Activated T-helper 2 cell treated with anti-CD3 and anti-CD28 coated beads, Interferon-gamma antibody, Interleukin-2, Interleukin-4, amounts not matched to agents 10 μg/mL and 5 μg/mL and 100 μg/mL, durations not matched to agents 14 hours and 24 hours and 36 hours (primary cell): ENCODE data around the gene IFI44L. TPM values are rescaled to one million over a fixed set of nuclear protein-coding genes. Genes with fewer than 3 reads are reported as not detected.

Source experiments
- DNase-seq: peaks from one replicate; pipeline ENCODE4 v3.0.0; 2021; ENCODE audit warnings: low spot score
- H3K27ac Mint-ChIP-seq: one replicate; pipeline ENCODE4 v1.8.0; 2021; ENCODE audit warnings: mixed read lengths
- H3K27me3 Mint-ChIP-seq: one replicate; pipeline ENCODE4 v1.8.0; 2021; ENCODE audit warnings: low read depth, mixed read lengths
- H3K36me3 Mint-ChIP-seq: one replicate; pipeline ENCODE4 v1.8.0; 2021; ENCODE audit warnings: low read depth, mixed read lengths
- H3K4me1 Mint-ChIP-seq: one replicate; pipeline ENCODE4 v1.8.0; 2021; ENCODE audit warnings: low read depth, mixed read lengths
- H3K4me3 Mint-ChIP-seq: one replicate; pipeline ENCODE4 v1.8.0; 2021; ENCODE audit warnings: low read depth, mild to moderate bottlenecking, moderate library complexity, mixed read lengths
- H3K9me3 Mint-ChIP-seq: one replicate; pipeline ENCODE4 v1.8.0; 2021; ENCODE audit warnings: mixed read lengths
- intact Hi-C: fragments of 100-400 bp; cut with micrococcal nuclease; formaldehyde crosslinking; loops from one replicate; pipeline ENCODE4 v1.15.1; 2023
- total RNA-seq: library from RNA; stranded (reverse); gene quantifications from 2 replicates; pipeline ENCODE4 v1.2.3, GENCODE V29; 2022

IFI44L gene
- total RNA-seq, 1 donor from 2014 or later = 8.3 TPM

DNA sequence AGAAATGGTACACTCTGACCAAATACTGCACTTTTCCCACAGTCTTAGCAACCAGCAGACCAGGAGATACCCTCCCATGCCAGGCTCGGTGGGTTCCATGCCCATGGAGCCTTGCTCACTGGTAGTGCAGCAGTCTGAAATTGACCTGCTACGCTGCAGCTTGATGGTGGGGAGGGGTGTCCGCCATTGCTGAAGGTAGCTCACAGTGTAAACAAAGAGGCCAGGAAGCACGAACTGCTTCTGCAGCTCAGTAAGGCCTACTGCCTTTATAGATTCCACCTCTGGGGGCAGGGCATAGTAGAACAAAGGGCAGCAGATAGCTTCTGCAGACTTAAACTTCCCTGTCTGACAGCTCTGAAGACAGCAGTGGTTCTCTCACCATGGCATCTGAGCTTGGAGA, 12.3 kb upstream of the IFI44L start:
- H3K4me1 Mint-ChIP-seq = peaks cover 2% of the 10 kb centered on the region
- H3K27me3 Mint-ChIP-seq = peaks cover 35% of the 10 kb centered on the region
- intact Hi-C loops = loop anchor here (1.0 to 5.0 kb wide), 2 partner anchors 463 to 476 kb away; no protein-coding TSS in a partner anchor
- no peaks in the 10 kb centered on the region for H3K9me3 Mint-ChIP-seq
- no peak for DNase-seq
- no peaks in the 10 kb centered on the region for H3K36me3 Mint-ChIP-seq
- H3K4me3 Mint-ChIP-seq = no peak overlapping the region
- H3K27ac Mint-ChIP-seq = no peak overlapping the region

DNA sequence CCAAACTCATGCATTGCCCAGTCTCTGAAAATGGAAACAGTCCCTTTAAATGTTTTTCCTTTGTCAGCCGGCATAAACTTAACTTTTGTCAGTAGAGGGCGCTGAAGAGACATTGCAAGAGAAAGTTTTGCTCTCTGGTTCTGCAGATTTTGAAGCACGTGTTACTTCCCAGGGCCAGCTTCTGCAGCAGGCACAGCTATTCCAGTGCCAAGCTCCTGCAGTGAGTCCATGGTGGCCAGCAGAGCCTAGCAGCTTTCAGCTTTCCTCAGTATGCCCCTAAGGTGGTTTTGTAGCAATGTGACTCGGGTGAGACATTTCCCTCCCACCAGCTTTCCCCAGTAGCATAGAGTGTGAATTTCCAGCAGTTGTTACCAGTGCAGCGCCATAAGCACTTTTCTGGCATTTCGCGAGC, 2.6 kb upstream of the IFI44L start:
- Mint-ChIP-seq H3K27ac (no peak overlapping the region), H3K4me3 (no peak overlapping the region), H3K27me3 (peaks cover 12% of the 10 kb centered on the region), H3K36me3 (peaks cover 3% of the 10 kb centered on the region), H3K4me1 (peaks cover 38% of the 10 kb centered on the region), H3K9me3 (no peaks in the 10 kb centered on the region)
- intact Hi-C loops = loop anchor here (1.0 kb wide), 1 partner anchor 59 kb away; no protein-coding TSS in a partner anchor
- DNase-seq = peak; percentile 47

DNA sequence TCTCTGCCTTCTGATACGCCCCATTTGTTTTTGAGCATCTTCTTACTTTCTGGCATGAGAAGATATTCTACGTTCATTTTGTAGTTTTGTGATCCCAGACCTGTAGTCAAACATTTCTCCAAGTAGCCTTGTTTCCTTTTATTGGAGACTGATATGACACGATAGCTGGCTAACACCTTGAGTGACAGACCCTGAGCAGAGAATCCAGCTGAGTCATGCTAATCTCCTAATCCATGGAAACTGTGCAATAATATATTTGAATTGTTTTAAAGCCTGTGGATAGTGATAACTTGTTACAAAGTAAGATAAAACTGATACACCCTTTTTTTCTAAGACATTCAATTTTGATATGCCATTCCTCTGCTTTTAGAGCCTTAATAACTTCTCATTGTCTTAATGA, 1.2 kb upstream of the IFI44L start:
- intact Hi-C loops = loop anchor here (1.0 kb wide), 1 partner anchor 8 kb away; no protein-coding TSS in a partner anchor
- H3K27me3 Mint-ChIP-seq = peaks cover 7% of the 10 kb centered on the region
- H3K27ac Mint-ChIP-seq = no peak overlapping the region
- peaks cover 11% of the 10 kb centered on the region for H3K36me3 Mint-ChIP-seq
- DNase-seq = no peak
- H3K4me3 Mint-ChIP-seq = no peak overlapping the region
- no peaks in the 10 kb centered on the region for H3K9me3 Mint-ChIP-seq
- peaks cover 49% of the 10 kb centered on the region for H3K4me1 Mint-ChIP-seq

DNA sequence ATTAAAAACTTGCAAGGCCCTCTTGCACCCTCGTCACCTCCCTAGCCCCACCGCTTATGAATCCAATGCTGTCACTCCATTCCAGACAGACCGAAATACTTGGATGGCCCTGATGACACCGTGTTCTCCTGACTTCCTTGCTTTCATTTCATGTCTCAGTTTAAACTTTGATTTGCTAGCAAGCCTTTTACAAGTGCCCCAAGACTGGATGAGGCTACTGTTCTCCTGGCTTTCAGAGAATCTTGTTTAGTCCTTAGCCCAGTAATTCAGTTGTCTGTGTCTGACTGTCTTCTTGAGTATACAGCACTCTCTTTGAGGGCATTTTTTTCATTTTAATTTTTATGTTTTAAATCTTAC, 824 bp upstream of the IFI44L start:
- peak overlapping the region; percentile 84 for H3K4me3 Mint-ChIP-seq
- H3K36me3 Mint-ChIP-seq = peaks cover 15% of the 10 kb centered on the region
- intact Hi-C loops = loop anchor here (1.0 kb wide), 1 partner anchor 8 kb away; no protein-coding TSS in a partner anchor
- peaks cover 7% of the 10 kb centered on the region for H3K27me3 Mint-ChIP-seq
- H3K9me3 Mint-ChIP-seq = no peaks in the 10 kb centered on the region
- peak overlapping the region; percentile 74 for H3K27ac Mint-ChIP-seq
- H3K4me1 Mint-ChIP-seq = peaks cover 53% of the 10 kb centered on the region
- no peak for DNase-seq

DNA sequence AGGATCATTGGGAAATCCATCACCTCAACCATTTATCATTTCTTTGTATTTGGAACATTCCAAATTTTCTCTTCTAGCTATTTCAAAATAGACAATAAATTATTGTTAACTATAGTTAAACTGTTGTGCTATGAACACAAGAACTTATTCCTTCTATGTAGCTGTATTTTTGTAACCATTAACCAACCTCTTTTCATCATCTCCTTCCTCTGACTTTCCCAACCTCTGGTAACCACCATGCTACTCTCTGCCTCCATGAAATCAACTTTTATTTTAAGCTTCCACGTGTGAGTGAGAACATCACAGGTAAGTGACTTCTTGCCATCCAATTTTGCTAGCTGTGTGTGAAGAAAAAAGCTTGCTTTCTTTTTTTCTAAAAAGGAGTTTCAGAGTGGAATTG, 418 bp downstream of the IFI44L start:
- Mint-ChIP-seq H3K9me3 (no peaks in the 10 kb centered on the region), H3K27me3 (peaks cover under 1% of the 10 kb centered on the region), H3K4me3 (peak overlapping the region; percentile 84), H3K4me1 (peaks cover 64% of the 10 kb centered on the region), H3K36me3 (peaks cover 21% of the 10 kb centered on the region), H3K27ac (peak overlapping the region; percentile 74)
- no peak for DNase-seq
- intact Hi-C loops = loop anchor here (1.0 to 10.0 kb wide), 4 partner anchors 29 to 646 kb away; partner anchors contain the start of genes DNAJB4, FUBP1 and IFI44

DNA sequence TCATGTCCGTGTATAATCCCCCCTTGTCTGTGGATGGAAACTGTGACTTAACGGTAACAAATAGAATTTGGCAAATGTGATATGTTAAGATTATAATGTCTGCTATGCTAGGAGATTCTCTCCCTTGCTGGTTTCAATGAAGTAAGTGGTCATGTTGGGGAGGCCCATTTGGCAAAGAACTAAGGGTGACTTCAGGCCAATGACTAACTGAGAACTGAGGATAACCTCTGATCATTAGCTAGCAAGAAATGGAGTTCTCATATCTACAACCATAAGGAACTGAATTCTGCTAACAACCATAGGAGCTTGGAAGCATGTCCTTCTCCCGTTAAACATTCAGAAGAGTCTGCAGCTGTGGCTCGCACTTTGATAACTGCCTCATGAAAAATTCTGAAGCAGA, 2.3 kb downstream of the IFI44L start:
- Mint-ChIP-seq H3K4me3 (peak overlapping the region; percentile 85), H3K4me1 (peaks cover 69% of the 10 kb centered on the region), H3K36me3 (peaks cover 28% of the 10 kb centered on the region), H3K27ac (peak overlapping the region; percentile 79), H3K27me3 (no peaks in the 10 kb centered on the region), H3K9me3 (no peaks in the 10 kb centered on the region)
- intact Hi-C loops = loop anchor here (10.0 kb wide), 3 partner anchors 212 to 648 kb away; partner anchors contain the start of genes DNAJB4 and FUBP1
- no peak for DNase-seq

DNA sequence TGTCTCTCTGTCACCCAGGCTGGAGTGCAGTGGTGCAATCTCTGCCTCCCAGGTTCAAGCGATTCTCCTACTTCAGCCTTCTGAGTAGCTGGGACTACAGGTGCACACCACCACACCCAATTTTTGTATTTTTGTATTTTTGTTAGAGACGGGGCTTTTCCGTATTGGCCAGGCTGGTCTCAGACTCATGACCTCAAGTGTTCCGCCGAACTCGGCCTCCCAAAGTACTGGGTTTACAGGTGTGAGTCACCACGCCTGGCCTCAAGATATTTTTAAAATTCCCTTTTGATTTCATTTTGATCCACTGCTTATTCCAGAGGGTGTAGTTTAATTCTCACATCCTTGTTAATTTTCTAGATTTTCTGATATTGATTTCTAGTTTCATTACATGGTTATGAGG, 3.8 kb downstream of the IFI44L start:
- no peaks in the 10 kb centered on the region for H3K27me3 Mint-ChIP-seq
- H3K9me3 Mint-ChIP-seq = no peaks in the 10 kb centered on the region
- peak overlapping the region; percentile 70 for H3K4me3 Mint-ChIP-seq
- peak overlapping the region; percentile 79 for H3K27ac Mint-ChIP-seq
- peaks cover 68% of the 10 kb centered on the region for H3K4me1 Mint-ChIP-seq
- H3K36me3 Mint-ChIP-seq = peaks cover 37% of the 10 kb centered on the region
- intact Hi-C loops = loop anchor here (2.0 to 10.0 kb wide), 4 partner anchors 211 to 941 kb away; partner anchors contain the start of genes DNAJB4, FUBP1 and ZZZ3
- no peak for DNase-seq

DNA sequence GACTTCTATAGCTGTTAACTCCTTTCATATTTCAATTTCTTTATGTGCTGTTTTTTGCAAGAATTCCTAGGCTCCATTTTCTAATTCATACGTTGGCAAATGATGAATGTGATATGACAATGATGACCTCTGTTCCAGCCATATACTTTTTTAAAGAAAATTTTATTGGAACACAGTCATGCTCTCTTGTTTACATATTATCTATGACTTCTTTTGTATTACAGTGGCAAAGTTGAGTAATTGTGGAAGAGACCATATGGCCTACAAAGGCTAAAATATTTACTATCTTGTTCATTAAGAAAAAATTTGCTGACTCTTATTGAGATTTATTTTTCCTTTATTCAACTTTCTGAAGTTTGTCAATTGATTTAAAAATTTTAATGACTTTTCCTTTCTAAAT, 7.1 kb downstream of the IFI44L start:
- Mint-ChIP-seq H3K36me3 (peaks cover 50% of the 10 kb centered on the region), H3K4me1 (peaks cover 59% of the 10 kb centered on the region), H3K27ac (peak overlapping the region; percentile 36), H3K4me3 (no peak overlapping the region), H3K9me3 (no peaks in the 10 kb centered on the region), H3K27me3 (no peaks in the 10 kb centered on the region)
- no peak for DNase-seq
- intact Hi-C loops = loop anchor here (1.0 to 10.0 kb wide), 4 partner anchors 8 to 653 kb away; partner anchors contain the start of genes DNAJB4 and FUBP1

DNA sequence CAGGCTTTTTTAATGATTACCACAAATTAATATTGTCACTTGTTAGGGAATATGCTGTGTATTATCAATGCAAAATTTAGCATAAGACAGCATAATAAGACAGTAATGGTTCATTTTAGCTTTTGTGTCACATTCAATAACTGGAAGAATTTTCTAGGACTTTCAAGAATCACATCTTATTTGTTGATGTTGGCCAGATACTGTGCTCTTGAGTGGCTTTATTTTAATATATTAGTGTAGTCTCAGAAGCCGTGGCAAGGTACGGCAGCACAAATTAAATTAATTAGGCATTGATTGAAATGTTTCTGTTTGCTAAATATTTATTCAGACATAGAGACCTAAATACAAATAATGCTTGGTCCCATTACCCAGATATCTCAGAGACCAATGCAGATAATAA, 10.4 kb downstream of the IFI44L start:
- H3K9me3 Mint-ChIP-seq = peaks cover 8% of the 10 kb centered on the region
- DNase-seq = no peak
- H3K27ac Mint-ChIP-seq = no peak overlapping the region
- H3K4me3 Mint-ChIP-seq = no peak overlapping the region
- H3K4me1 Mint-ChIP-seq = peaks cover 39% of the 10 kb centered on the region
- H3K27me3 Mint-ChIP-seq = no peaks in the 10 kb centered on the region
- peaks cover 56% of the 10 kb centered on the region for H3K36me3 Mint-ChIP-seq
- intact Hi-C loops = no loop called here

DNA sequence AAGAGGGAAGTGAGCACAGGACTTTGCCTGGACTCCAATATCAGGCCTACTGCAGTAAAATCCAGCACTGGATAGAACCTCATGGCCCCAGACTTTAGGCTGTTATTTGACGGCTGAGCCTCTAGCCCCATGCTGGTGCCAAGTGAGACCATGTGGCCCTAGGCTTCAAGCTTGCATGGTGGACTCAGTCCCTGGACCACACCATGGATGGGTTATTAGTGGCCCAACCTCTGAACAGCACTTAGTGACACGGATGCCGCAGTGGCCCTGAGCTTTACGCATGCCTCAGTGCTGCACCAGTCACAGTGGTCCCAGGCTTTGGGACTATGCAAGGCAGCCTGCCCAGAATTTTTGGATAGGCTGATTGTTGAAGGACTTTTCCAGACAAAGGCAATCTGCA, 13.0 kb downstream of the IFI44L start:
- intact Hi-C loops = no loop called here
- no peak for DNase-seq

DNA sequence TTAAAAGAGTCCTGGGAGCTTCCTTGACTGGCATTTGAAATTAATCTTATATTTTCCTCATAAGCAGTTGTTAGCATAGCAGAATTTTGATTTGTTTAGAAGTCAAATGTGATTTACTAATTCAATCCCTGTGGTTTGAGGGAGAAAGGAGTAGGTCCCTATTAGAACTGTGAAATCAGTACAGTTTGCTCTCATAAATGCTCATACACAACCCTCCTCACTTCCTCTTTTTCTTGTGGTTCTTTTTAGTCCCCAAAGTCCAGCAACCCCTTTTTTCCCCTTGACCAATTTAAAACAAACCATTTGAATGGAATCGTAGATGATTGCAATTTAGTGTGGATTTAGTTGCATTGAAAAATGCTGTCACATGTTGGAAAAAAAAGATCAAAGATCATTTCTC, 20.2 kb downstream of the IFI44L start:
- peaks cover 12% of the 10 kb centered on the region for H3K9me3 Mint-ChIP-seq
- no peak overlapping the region for H3K27ac Mint-ChIP-seq
- DNase-seq = no peak
- intact Hi-C loops = no loop called here
- H3K36me3 Mint-ChIP-seq = peaks cover 94% of the 10 kb centered on the region
- H3K4me1 Mint-ChIP-seq = peaks cover 30% of the 10 kb centered on the region
- no peaks in the 10 kb centered on the region for H3K27me3 Mint-ChIP-seq
- no peak overlapping the region for H3K4me3 Mint-ChIP-seq

More for the DNA sequence above, 13.0 kb downstream of the IFI44L start:
- peaks cover 8% of the 10 kb centered on the region for H3K9me3 Mint-ChIP-seq
- no peaks in the 10 kb centered on the region for H3K27me3 Mint-ChIP-seq
- H3K4me3 Mint-ChIP-seq = no peak overlapping the region
- H3K27ac Mint-ChIP-seq = no peak overlapping the region
- H3K36me3 Mint-ChIP-seq = peaks cover 71% of the 10 kb centered on the region
- peaks cover 30% of the 10 kb centered on the region for H3K4me1 Mint-ChIP-seq

DNA sequence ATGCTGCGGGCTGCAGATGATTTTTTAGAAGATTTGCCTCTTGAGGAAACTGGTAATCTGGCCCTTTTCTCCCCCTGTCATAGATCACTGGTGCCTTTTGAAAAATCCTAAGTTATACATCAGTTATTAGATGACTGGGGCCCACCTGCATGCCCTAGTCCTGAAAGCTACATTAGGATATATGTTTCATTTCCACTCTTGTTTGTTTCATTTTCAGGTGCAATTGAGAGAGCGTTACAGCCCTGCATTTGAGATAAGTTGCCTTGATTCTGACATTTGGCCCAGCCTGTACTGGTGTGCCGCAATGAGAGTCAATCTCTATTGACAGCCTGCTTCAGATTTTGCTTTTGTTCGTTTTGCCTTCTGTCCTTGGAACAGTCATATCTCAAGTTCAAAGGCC, 21.3 kb downstream of the IFI44L start:
- DNase-seq = no peak
- Mint-ChIP-seq H3K27me3 (no peaks in the 10 kb centered on the region), H3K36me3 (peaks cover 99% of the 10 kb centered on the region), H3K9me3 (peaks cover 22% of the 10 kb centered on the region), H3K27ac (no peak overlapping the region), H3K4me1 (peaks cover 32% of the 10 kb centered on the region), H3K4me3 (no peak overlapping the region)
- intact Hi-C loops = no loop called here

DNA sequence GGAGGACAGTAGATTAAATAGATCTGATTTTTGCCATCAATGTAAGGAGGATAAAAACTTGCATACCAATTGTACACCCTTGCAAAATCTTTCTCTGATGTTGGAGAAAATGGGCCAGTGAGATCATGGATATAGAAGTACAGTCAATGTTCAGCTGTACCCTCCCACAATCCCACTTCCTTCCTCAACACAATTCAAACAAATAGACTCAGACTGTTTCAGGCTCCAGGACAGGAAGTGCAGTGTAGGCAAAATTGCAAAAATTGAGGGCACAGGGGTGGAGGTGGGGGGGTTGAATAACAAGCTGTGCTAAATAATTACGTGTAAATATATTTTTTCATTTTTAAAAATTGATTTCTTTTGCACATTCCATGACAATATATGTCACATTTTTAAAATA, 25.5 kb downstream of the IFI44L start:
- Mint-ChIP-seq H3K27ac (peak overlapping the region; percentile 7), H3K4me3 (no peak overlapping the region), H3K36me3 (peaks cover 79% of the 10 kb centered on the region), H3K9me3 (peaks cover 43% of the 10 kb centered on the region), H3K27me3 (no peaks in the 10 kb centered on the region), H3K4me1 (peaks cover 44% of the 10 kb centered on the region)
- intact Hi-C loops = no loop called here
- DNase-seq = no peak
